A549 (cell line): ENCODE results near the gene GTF2B. TPM values are rescaled to one million over a fixed set of nuclear protein-coding genes. Genes with fewer than 3 reads are reported as not detected.
"Not testable (repeated sequence)": the region's sequence is repeated elsewhere in the genome, so short reads cannot be mapped to it uniquely, and the experiment has no call there.

Experiments
- ATAC-seq, 2 experiments: fragments of 200-7000 bp in 1 of 2; fragments of >200 bp in 1 of 2; cut with Nextera tagmentation in 1 of 2; cut with Tn5 transposase in 1 of 2; 3 replicates each; pipeline versions ENCODE4 v1.8.0 to v1.9.1; 2018 to 2020; ENCODE audit warnings: mild to moderate bottlenecking in 1 of 2, moderate library complexity in 1 of 2
- CTCF ChIA-PET: fragments of 300-600 bp; sonication (Branson Sonifier 250); formaldehyde crosslinking; extraction: SDS; loops from one replicate; lab custom pipeline; 2021; ENCODE audit warnings: antibody characterized with exemption, inconsistent platforms; lab: Yijun Ruan, JAX
- POLR2A ChIA-PET: fragments of 350-600 bp; formaldehyde crosslinking; extraction: SDS; loops from one replicate; lab custom pipeline; 2021; ENCODE audit warnings: antibody characterized with exemption, inconsistent platforms; lab: Yijun Ruan, JAX
- DNase-seq, 2 experiments: peaks; one replicate each; pipeline versions ENCODE4 v3.0.0 to v3.0.0-alpha.2; 2011 to 2016; ENCODE audit warnings: low read depth in 1 of 2, low spot score in 1 of 2
- FAIRE-seq: peaks from 2 replicates; lab custom pipeline; 2011; peaks lifted over from hg19 to GRCh38; lab: Jason Lieb, UNC
- H3K27ac ChIP-seq, 2 experiments: fragments of >200 bp; sonication (Bioruptor Twin); formaldehyde crosslinking; 3 replicates each; pipeline ENCODE4 v1.5.1; 2016 to 2017
- H3K4me1 ChIP-seq: fragments of >200 bp; sonication (Bioruptor Twin); formaldehyde crosslinking; 3 replicates; pipeline ENCODE4 v1.6.1; 2016
- H3K4me2 ChIP-seq: fragments of >200 bp; sonication (Bioruptor Twin); formaldehyde crosslinking; 3 replicates; pipeline ENCODE4 v1.6.1; 2016
- H3K4me3 ChIP-seq: fragments of >200 bp; sonication (Bioruptor Twin); formaldehyde crosslinking; 3 replicates; pipeline ENCODE4 v1.5.1; 2016
- H3K9me3 ChIP-seq: fragments of >200 bp; sonication (Bioruptor Twin); formaldehyde crosslinking; 3 replicates; pipeline ENCODE4 v1.6.1; 2016
- ATOH8 ChIP-seq: fragments of 250-450 bp; sonication (Bioruptor Pico); IDR thresholded peaks from 2 replicates; pipeline ENCODE4 v1.5.0; 2020; ENCODE audit warnings: low read depth, mild to moderate bottlenecking, moderate library complexity
- CBX2 ChIP-seq: fragments of 200-600 bp; sonication (generic); IDR thresholded peaks from 2 replicates; pipeline ENCODE4 v1.6.1; 2016; ENCODE audit warnings: low read depth, mild to moderate bottlenecking, borderline replicate concordance
- CEBPB ChIP-seq, 2 experiments: fragments of >200 bp in 1 of 2; sonication (Bioruptor Twin) in 1 of 2; formaldehyde crosslinking in 1 of 2; IDR thresholded peaks; 2 replicates each; pipeline ENCODE4 v1.6.1; 2012 to 2016
- HEYL ChIP-seq: fragments of 250-450 bp; sonication (Bioruptor Pico); IDR thresholded peaks from 2 replicates; pipeline ENCODE4 v1.8.0; 2021; ENCODE audit warnings: mild to moderate bottlenecking, moderate library complexity
- HOXA7 ChIP-seq: fragments of 250-450 bp; sonication (Bioruptor Pico); IDR thresholded peaks from 2 replicates; pipeline ENCODE4 v1.5.0; 2020; ENCODE audit warnings: mild to moderate bottlenecking, moderate library complexity
- HOXB5 ChIP-seq: fragments of 250-450 bp; sonication (Bioruptor Pico); IDR thresholded peaks from 2 replicates; pipeline ENCODE4 v1.5.0; 2020; ENCODE audit warnings: mild to moderate bottlenecking, moderate library complexity
- JUN ChIP-seq, 2 experiments: fragments of >200 bp; sonication (Bioruptor Twin); formaldehyde crosslinking; IDR thresholded peaks; 2 replicates in 1 of 2; 3 replicates in 1 of 2; pipeline ENCODE4 v1.6.1; 2016 to 2017
- JUNB ChIP-seq: fragments of >200 bp; sonication (Bioruptor Twin); formaldehyde crosslinking; IDR thresholded peaks from 2 replicates; pipeline ENCODE4 v1.6.1; 2016
- KDM5A ChIP-seq: fragments of 200-600 bp; sonication (generic); IDR thresholded peaks from 2 replicates; pipeline ENCODE4 v1.6.1; 2016; ENCODE audit warnings: antibody characterized with exemption, mild to moderate bottlenecking
- MAX ChIP-seq: IDR thresholded peaks from 2 replicates; pipeline ENCODE4 v1.6.1; 2012
- MYC ChIP-seq: IDR thresholded peaks from 2 replicates; pipeline ENCODE4 v1.6.1; 2012; ENCODE audit warnings: mild to moderate bottlenecking, inconsistent platforms, low read length, improper control_type of control experiment, borderline replicate concordance
- NPAS2 ChIP-seq: fragments of 250-450 bp; sonication (Bioruptor Pico); IDR thresholded peaks from 2 replicates; pipeline ENCODE4 v1.8.0; 2022; ENCODE audit warnings: mild to moderate bottlenecking, moderate library complexity, borderline replicate concordance
- RCOR1 ChIP-seq: fragments of 150-350 bp; IDR thresholded peaks from 2 replicates; pipeline ENCODE4 v1.6.1; 2014; ENCODE audit warnings: antibody characterized with exemption, low read length, low read depth
- REST ChIP-seq: fragments of 200-600 bp; sonication (generic); IDR thresholded peaks from 2 replicates; pipeline ENCODE4 v1.6.1; 2016; ENCODE audit warnings: antibody characterized with exemption, mild to moderate bottlenecking, moderate library complexity
- SMC3 ChIP-seq: fragments of >200 bp; sonication (Bioruptor Twin); formaldehyde crosslinking; IDR thresholded peaks from 3 replicates; pipeline ENCODE4 v1.6.1; 2018; ENCODE audit warnings: inconsistent platforms
- WGBS: methylation state at CpG from one replicate; pipeline ENCODE4 v1.1.6; 2017; ENCODE audit errors: missing lambda C conversion rate; 5-methylcytosine and 5-hydroxymethylcytosine counted together
- polyA plus RNA-seq, 4 experiments: library from polyadenylated mRNA; depleted of rRNA in 3 of 4; stranded (reverse); fragments of >200 nt; fragmentation: RNase III in 1 of 4; extraction: RNeasy Plus Mini Kit Qiagen cat#74134 plus additional on column Dnase treatment in 1 of 4; gene quantifications; 2 replicates in 3 of 4; 3 replicates in 1 of 4; pipeline ENCODE4 v1.2.3, GENCODE V29; 2011 to 2017

GTF2B gene
- polyA plus RNA-seq, 2 of the 4 experiments (the other 2 are of a cell fraction), result 22.4 to 34.1 TPM

GRCh38 chr1:88851303-88852063 is 39.9 kb downstream of the GTF2B start:
- WGBS, result 94% methylated on average over 6 of the region's 6 CpGs
- POLR2A ChIA-PET, result no interaction called here

GRCh38 chr1:88847643-88848042 is 43.7 kb downstream of the GTF2B start:
- Histone ChIP-seq H3K9me3 (no peaks in the 10 kb centered on the region), H3K4me2 (no peak overlapping the region), H3K4me3 (no peak overlapping the region), H3K27ac (no peak overlapping the region), H3K4me1 (no peaks in the 10 kb centered on the region)
- no peak for FAIRE-seq
- ChIA-PET POLR2A (no interaction called here), CTCF (interaction anchor here (0.9 to 1.7 kb wide), 3 partner anchors 30 to 42 kb away, joined by 3 read pairs; no protein-coding TSS in a partner anchor)
- no peak for DNase-seq
- ATAC-seq, result no peak
- TF ChIP-seq HOXB5 (CRISPR knock-in tag), result no peak
- WGBS, result 0% methylated on average over 1 of the region's 1 CpG

More at GRCh38 chr1:88851303-88852063, 39.9 kb downstream of the GTF2B start:
- CTCF ChIA-PET, result no interaction called here
- H3K4me2 ChIP-seq, result no peak overlapping the region
- no peak overlapping the region for H3K27ac ChIP-seq
- TF ChIP-seq ATOH8 (CRISPR knock-in tag) (no peak), JUN (IDR thresholded peaks at IDR 0.05) (no peak), KDM5A (no peak), REST (no peak), RCOR1 (no peak), MAX (no peak), SMC3 (no peak), MYC (no peak), HOXA7 (CRISPR knock-in tag) (no peak), CBX2 (no peak), JUNB (no peak)
- H3K4me3 ChIP-seq, result no peak overlapping the region
- FAIRE-seq, result no peak
- DNase-seq, result no peak
- no peaks in the 10 kb centered on the region for H3K4me1 ChIP-seq
- no peak for ATAC-seq
- H3K9me3 ChIP-seq, result no peaks in the 10 kb centered on the region

GRCh38 chr1:88825721-88826120 is 65.6 kb downstream of the GTF2B start:
- TF ChIP-seq JUN (IDR thresholded peaks at IDR 0.05), result no peak
- TF ChIP-seq ATOH8 (CRISPR knock-in tag), result no peak
- no peak for TF ChIP-seq CEBPB (IDR thresholded peaks at IDR 0.05)
- no peak for TF ChIP-seq HEYL
- TF ChIP-seq NPAS2 (CRISPR knock-in tag), result no peak
- TF ChIP-seq, all 56 proteins: peak for 0
- FAIRE-seq (no peak), DNase-seq (no peak), ATAC-seq (no peak)
- ChIA-PET CTCF (no interaction called here), POLR2A (no interaction called here)
- Histone ChIP-seq H3K27ac (no peak overlapping the region), H3K9me3 (no peaks in the 10 kb centered on the region), H3K4me1 (no peaks in the 10 kb centered on the region), H3K4me3 (no peak overlapping the region), H3K4me2 (no peak overlapping the region)
- WGBS, result 100% methylated on average over 2 of the region's 2 CpGs

GRCh38 chr1:88819642-88820041 is 71.7 kb downstream of the GTF2B start:
- H3K4me3 ChIP-seq, FAIRE-seq, H3K4me2 ChIP-seq, ATAC-seq, DNase-seq, H3K4me1 ChIP-seq, H3K9me3 ChIP-seq, POLR2A ChIA-PET, CTCF ChIA-PET, H3K27ac ChIP-seq: not testable (repeated sequence)
- 94% methylated on average over 1 of the region's 3 CpGs for WGBS
